ENCODE results near the gene STK11.

DNA sequence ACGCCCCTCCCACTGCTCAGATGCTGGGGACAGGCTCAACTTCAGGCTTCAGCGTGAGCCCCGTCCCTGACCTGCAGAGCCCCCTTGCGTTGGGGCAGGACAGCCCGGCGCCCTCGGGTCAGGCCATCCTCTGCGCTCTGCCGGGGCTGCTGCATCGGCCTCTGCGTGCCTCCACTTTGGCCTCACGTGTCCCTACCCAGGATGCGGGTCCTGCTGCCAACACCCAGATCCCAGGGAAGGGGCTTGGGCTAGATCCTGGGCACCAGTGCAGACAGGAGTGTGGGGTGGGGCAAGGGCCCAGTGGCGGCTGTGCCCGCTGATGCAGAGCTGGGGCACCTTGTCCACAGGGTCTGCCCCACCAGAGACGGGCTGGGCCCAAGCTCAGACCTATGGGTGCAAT is 19.3 kb downstream of the STK11 start:
- TF ChIP-seq, protein P1, sequence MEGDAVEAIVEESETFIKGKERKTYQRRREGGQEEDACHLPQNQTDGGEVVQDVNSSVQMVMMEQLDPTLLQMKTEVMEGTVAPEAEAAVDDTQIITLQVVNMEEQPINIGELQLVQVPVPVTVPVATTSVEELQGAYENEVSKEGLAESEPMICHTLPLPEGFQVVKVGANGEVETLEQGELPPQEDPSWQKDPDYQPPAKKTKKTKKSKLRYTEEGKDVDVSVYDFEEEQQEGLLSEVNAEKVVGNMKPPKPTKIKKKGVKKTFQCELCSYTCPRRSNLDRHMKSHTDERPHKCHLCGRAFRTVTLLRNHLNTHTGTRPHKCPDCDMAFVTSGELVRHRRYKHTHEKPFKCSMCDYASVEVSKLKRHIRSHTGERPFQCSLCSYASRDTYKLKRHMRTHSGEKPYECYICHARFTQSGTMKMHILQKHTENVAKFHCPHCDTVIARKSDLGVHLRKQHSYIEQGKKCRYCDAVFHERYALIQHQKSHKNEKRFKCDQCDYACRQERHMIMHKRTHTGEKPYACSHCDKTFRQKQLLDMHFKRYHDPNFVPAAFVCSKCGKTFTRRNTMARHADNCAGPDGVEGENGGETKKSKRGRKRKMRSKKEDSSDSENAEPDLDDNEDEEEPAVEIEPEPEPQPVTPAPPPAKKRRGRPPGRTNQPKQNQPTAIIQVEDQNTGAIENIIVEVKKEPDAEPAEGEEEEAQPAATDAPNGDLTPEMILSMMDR (IDR thresholded peaks at IDR 0.05), result no peak
- no peak for TF ChIP-seq POLR2AphosphoS5 (IDR thresholded peaks at IDR 0.05)
- TF ChIP-seq POLR2A (IDR thresholded peaks at IDR 0.05), result no peak

Data from gastroesophageal sphincter (tissue), 3 donors.